Sciatic nerve (tissue), 1 donor: ENCODE data around the gene FOXD4L6. TPM values are rescaled to one million over a fixed set of nuclear protein-coding genes. Genes with fewer than 3 reads are reported as not detected.

ENCODE experiments used
- total RNA-seq: library from RNA; stranded (reverse); fragmentation: NEBNext Ultra II Directional; extraction: Animal tissue kit (Norgen Biotek cat#: 25700); gene quantifications from one replicate; pipeline ENCODE4 v1.2.1, GENCODE V29; 2021
- donor health status: DM: no; HTN: no; CAD: no.

The FOXD4L6 gene
- total RNA-seq, 1 donor from 2014 or later = not detected

Other genes starting within 250 kb of the FOXD4L6 start
- 8.7 TPM for gene ZNG1F, start 60.6 kb upstream of the FOXD4L6 start, total RNA-seq